ENCODE data around the gene KCNN1. TPM values are rescaled to one million over a fixed set of nuclear protein-coding genes. Genes with fewer than 3 reads are reported as not detected.

KCNN1 gene
- total RNA-seq, 1 experiment from 2014 or later: 0.90 TPM

GRCh38 chr19:17951990-17952976 lies 14.6 kb upstream of the KCNN1 start:
- no peaks in the 10 kb centered on the region; the same call in 1 of the 2 replicates for H3K27me3 ChIP-seq (ENCODE audit: control insufficient read depth, insufficient read depth, low read length)
- peak overlapping the region; percentile 14 to 53; a peak in 3 of 4 replicates for H3K4me3 ChIP-seq (ENCODE audit: low read depth in 2 of 2, low read length in 2 of 2)
- TF ChIP-seq CTCF (IDR thresholded peaks at IDR 0.05): no peak
- no peak for TF ChIP-seq TCF7L2 (IDR thresholded peaks at IDR 0.05; ENCODE audit: low read depth, low read length)
- no peak for TF ChIP-seq REST (IDR thresholded peaks at IDR 0.05; ENCODE audit: insufficient read depth in 1 of 2, low read depth in 2 of 2, low read length in 1 of 2)
- no peak for TF ChIP-seq POLR2AphosphoS5 (IDR thresholded peaks at IDR 0.05; ENCODE audit: low read depth, low read length)
- TF ChIP-seq SIN3A (IDR thresholded peaks at IDR 0.05; ENCODE audit: borderline replicate concordance, insufficient read depth, low read depth, low read length): no peak
- no peak overlapping the region for H3K27ac ChIP-seq (ENCODE audit: low read length)
- POLR2A ChIA-PET: no interaction called here
- peaks cover 14% of the 10 kb centered on the region for H3K4me1 ChIP-seq (ENCODE audit: control insufficient read depth, insufficient read depth, low read length)
- no TSS peak for BruUV-seq (replicated peaks)
- no peaks in the 10 kb centered on the region for H3K9me3 ChIP-seq (ENCODE audit: control insufficient read depth, insufficient read depth, low read depth, low read length)
- no peak for ATAC-seq
- no peak for DNase-seq (ENCODE audit: low read depth, low spot score)
- intact Hi-C loops (cut with micrococcal nuclease; ENCODE audit: unreplicated experiment): no loop called here
- no peaks in the 10 kb centered on the region for H3K36me3 ChIP-seq (ENCODE audit: control insufficient read depth, insufficient read depth, low read length)
- CTCF ChIA-PET: interaction anchor here (0.6 kb wide), 1 partner anchor 289 kb away, joined by 4 read pairs; no protein-coding TSS in a partner anchor
- in situ Hi-C loops (cut with HindIII; ENCODE audit: low pct_unique_long_range_greater_than_20kb, low sequenced_read_pairs): no loop called here

GRCh38 chr19:17953316-17953801 lies 13.5 kb upstream of the KCNN1 start:
- ATAC-seq (no peak), DNase-seq (ENCODE audit: low read depth, low spot score) (no peak)
- TF ChIP-seq REST (IDR thresholded peaks at IDR 0.05; ENCODE audit: insufficient read depth in 1 of 2, low read depth in 2 of 2, low read length in 1 of 2): no peak
- TF ChIP-seq POLR2AphosphoS5 (IDR thresholded peaks at IDR 0.05; ENCODE audit: low read depth, low read length): no peak
- no peak for TF ChIP-seq CTCF (IDR thresholded peaks at IDR 0.05)
- TF ChIP-seq TCF7L2 (IDR thresholded peaks at IDR 0.05; ENCODE audit: low read depth, low read length): no peak
- TF ChIP-seq SIN3A (IDR thresholded peaks at IDR 0.05; ENCODE audit: borderline replicate concordance, insufficient read depth, low read depth, low read length): no peak
- in situ Hi-C loops (cut with HindIII; ENCODE audit: low pct_unique_long_range_greater_than_20kb, low sequenced_read_pairs) (no loop called here), intact Hi-C loops (cut with micrococcal nuclease; ENCODE audit: unreplicated experiment) (no loop called here)
- Histone ChIP-seq H3K4me3 (ENCODE audit: low read depth in 2 of 2, low read length in 2 of 2) (no peak overlapping the region), H3K27me3 (ENCODE audit: control insufficient read depth, insufficient read depth, low read length) (no peaks in the 10 kb centered on the region; the same call in 1 of the 2 replicates), H3K36me3 (ENCODE audit: control insufficient read depth, insufficient read depth, low read length) (no peaks in the 10 kb centered on the region), H3K27ac (ENCODE audit: low read length) (no peak overlapping the region), H3K9me3 (ENCODE audit: control insufficient read depth, insufficient read depth, low read depth, low read length) (no peaks in the 10 kb centered on the region), H3K4me1 (ENCODE audit: control insufficient read depth, insufficient read depth, low read length) (peaks cover 13% of the 10 kb centered on the region; the same call in 1 of the 2 replicates)
- ChIA-PET POLR2A (no interaction called here), CTCF (interaction anchor here (0.6 kb wide), 1 partner anchor 10 kb away, joined by 3 read pairs; no protein-coding TSS in a partner anchor)
- no TSS peak for BruUV-seq (replicated peaks)

Measured in Panc1 (cell line).